ENCODE measurements around the gene C1orf167. TPM values are rescaled to one million over a fixed set of nuclear protein-coding genes. Genes with fewer than 3 reads are reported as not detected.
A peak's percentile ranks its signal among the peaks of the same experiment; 100 is the strongest.

The C1orf167 gene
- total and polyA plus RNA-seq, 2 experiments from 2014 or later = 1.7 to 2.2 TPM

GRCh38 chr1:11787804-11788436 is 25.9 kb downstream of the C1orf167 start:
- peaks cover 38% of the 10 kb centered on the region for H3K4me1 ChIP-seq (ENCODE audit: insufficient read depth)
- H4K20me1 ChIP-seq (replicated peaks; ENCODE audit: insufficient read depth) = no peaks in the 10 kb centered on the region
- H3K27me3 Mint-ChIP-seq (ENCODE audit: insufficient read depth, low read depth, poor library complexity) = peaks cover 7% of the 10 kb centered on the region
- TF ChIP-seq, protein P1, sequence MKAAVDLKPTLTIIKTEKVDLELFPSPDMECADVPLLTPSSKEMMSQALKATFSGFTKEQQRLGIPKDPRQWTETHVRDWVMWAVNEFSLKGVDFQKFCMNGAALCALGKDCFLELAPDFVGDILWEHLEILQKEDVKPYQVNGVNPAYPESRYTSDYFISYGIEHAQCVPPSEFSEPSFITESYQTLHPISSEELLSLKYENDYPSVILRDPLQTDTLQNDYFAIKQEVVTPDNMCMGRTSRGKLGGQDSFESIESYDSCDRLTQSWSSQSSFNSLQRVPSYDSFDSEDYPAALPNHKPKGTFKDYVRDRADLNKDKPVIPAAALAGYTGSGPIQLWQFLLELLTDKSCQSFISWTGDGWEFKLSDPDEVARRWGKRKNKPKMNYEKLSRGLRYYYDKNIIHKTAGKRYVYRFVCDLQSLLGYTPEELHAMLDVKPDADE (IDR thresholded peaks at IDR 0.05) = no peak
- TF ChIP-seq CREB1 (CRISPR knock-in tag; IDR thresholded peaks at IDR 0.05; ENCODE audit: low read depth) (no peak), REST (IDR thresholded peaks at IDR 0.05; ENCODE audit: unreplicated experiment) (no peak), JUNB (IDR thresholded peaks at IDR 0.05; ENCODE audit: unreplicated experiment) (no peak), STAT1 (IDR thresholded peaks at IDR 0.05; ENCODE audit: unreplicated experiment) (no peak), ZNF331 (CRISPR knock-in tag; IDR thresholded peaks at IDR 0.05; ENCODE audit: low read depth) (no peak), NANOG (IDR thresholded peaks at IDR 0.05; ENCODE audit: borderline replicate concordance) (no peak), POLR2AphosphoS5 (IDR thresholded peaks at IDR 0.05; ENCODE audit: low read depth) (no peak), ZNF114 (CRISPR knock-in tag; IDR thresholded peaks at IDR 0.05) (no peak), EZH2phosphoT487 (IDR thresholded peaks at IDR 0.05; ENCODE audit: unreplicated experiment) (no peak), EZH2 (IDR thresholded peaks at IDR 0.05; ENCODE audit: low read depth, unreplicated experiment) (no peak), ZNF462 (CRISPR knock-in tag; IDR thresholded peaks at IDR 0.05) (no peak)
- TF ChIP-seq, protein P2, sequence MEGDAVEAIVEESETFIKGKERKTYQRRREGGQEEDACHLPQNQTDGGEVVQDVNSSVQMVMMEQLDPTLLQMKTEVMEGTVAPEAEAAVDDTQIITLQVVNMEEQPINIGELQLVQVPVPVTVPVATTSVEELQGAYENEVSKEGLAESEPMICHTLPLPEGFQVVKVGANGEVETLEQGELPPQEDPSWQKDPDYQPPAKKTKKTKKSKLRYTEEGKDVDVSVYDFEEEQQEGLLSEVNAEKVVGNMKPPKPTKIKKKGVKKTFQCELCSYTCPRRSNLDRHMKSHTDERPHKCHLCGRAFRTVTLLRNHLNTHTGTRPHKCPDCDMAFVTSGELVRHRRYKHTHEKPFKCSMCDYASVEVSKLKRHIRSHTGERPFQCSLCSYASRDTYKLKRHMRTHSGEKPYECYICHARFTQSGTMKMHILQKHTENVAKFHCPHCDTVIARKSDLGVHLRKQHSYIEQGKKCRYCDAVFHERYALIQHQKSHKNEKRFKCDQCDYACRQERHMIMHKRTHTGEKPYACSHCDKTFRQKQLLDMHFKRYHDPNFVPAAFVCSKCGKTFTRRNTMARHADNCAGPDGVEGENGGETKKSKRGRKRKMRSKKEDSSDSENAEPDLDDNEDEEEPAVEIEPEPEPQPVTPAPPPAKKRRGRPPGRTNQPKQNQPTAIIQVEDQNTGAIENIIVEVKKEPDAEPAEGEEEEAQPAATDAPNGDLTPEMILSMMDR (conservative IDR thresholded peaks at IDR 0.05; ENCODE audit: low read depth in 2 of 2) = no peak
- H3K4me2 ChIP-seq = peak overlapping the region; percentile 68; the same call in 1 of the 2 replicates
- peaks cover 12% of the 10 kb centered on the region; the same call in 2 of the 3 replicates for H3K36me3 Mint-ChIP-seq (ENCODE audit: low read depth)
- H3K27ac ChIP-seq (ENCODE audit: low read depth) = peak overlapping the region; percentile 86
- no peaks in the 10 kb centered on the region for H3K9me3 Mint-ChIP-seq
- H3K4me1 Mint-ChIP-seq = peaks cover 36% of the 10 kb centered on the region
- peak; percentile 4; the same call in 2 of the 3 replicates for ATAC-seq
- H3K27ac Mint-ChIP-seq = 0 out of 2 replicates have a peak overlapping the region, but pooled peaks have one; percentile 75
- no peaks in the 10 kb centered on the region for H3K36me3 ChIP-seq (ENCODE audit: insufficient read depth)
- peaks cover 22% of the 10 kb centered on the region for H3F3A ChIP-seq (replicated peaks; ENCODE audit: low read depth)
- H3K4me3 ChIP-seq = peak overlapping the region; percentile 9; the same call in 1 of the 2 replicates
- no peak overlapping the region for H3K4me3 Mint-ChIP-seq
- H2AFZ ChIP-seq = no peak overlapping the region
- DNase-seq (ENCODE audit: low spot score) = peak; percentile 21
- no peaks in the 10 kb centered on the region for H3K79me2 ChIP-seq (replicated peaks; ENCODE audit: insufficient read depth)
- H3K27me3 ChIP-seq (ENCODE audit: insufficient read depth) = no peaks in the 10 kb centered on the region
- H3K9me2 ChIP-seq (ENCODE audit: insufficient read depth) = no peaks in the 10 kb centered on the region
